ENCODE measurements around the gene SLC25A41. TPM values are rescaled to one million over a fixed set of nuclear protein-coding genes. Genes with fewer than 3 reads are reported as not detected.

Gene SLC25A41
- total RNA-seq, 1 donor from 2014 or later: not detected

DNA sequence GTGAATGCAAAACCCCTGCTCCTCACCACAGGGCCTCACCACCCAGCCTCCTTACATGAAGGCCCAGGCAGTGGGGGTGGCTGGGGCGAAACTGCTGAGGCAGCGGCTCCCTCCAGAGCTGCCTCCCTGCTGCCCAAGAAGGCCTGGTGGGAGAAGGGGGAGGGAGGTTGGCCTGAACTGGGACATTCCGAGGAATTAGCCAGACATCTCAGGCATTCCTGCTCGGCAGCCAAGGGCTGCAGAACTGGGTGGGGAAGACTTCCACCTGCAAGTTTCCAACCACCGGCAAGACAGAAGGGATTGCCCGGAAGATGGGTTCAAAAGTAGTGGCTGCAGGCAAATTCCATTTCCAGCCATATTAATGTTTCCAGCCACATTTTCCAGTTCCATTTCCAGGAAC, 55.5 kb downstream of the SLC25A41 start:
- no peak for ATAC-seq
- intact Hi-C loops (cut with DNase I): no loop called here
- Histone ChIP-seq H3K27me3 (ENCODE audit: low read depth) (no peaks in the 10 kb centered on the region), H3K36me3 (peaks cover 57% of the 10 kb centered on the region), H3K4me3 (no peak overlapping the region), H3K27ac (no peak overlapping the region), H3K4me1 (peaks cover 7% of the 10 kb centered on the region), H3K9me3 (no peaks in the 10 kb centered on the region)
- DNase-seq: no peak
- TF ChIP-seq, protein P1, sequence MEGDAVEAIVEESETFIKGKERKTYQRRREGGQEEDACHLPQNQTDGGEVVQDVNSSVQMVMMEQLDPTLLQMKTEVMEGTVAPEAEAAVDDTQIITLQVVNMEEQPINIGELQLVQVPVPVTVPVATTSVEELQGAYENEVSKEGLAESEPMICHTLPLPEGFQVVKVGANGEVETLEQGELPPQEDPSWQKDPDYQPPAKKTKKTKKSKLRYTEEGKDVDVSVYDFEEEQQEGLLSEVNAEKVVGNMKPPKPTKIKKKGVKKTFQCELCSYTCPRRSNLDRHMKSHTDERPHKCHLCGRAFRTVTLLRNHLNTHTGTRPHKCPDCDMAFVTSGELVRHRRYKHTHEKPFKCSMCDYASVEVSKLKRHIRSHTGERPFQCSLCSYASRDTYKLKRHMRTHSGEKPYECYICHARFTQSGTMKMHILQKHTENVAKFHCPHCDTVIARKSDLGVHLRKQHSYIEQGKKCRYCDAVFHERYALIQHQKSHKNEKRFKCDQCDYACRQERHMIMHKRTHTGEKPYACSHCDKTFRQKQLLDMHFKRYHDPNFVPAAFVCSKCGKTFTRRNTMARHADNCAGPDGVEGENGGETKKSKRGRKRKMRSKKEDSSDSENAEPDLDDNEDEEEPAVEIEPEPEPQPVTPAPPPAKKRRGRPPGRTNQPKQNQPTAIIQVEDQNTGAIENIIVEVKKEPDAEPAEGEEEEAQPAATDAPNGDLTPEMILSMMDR (IDR thresholded peaks at IDR 0.05): no peak

DNA sequence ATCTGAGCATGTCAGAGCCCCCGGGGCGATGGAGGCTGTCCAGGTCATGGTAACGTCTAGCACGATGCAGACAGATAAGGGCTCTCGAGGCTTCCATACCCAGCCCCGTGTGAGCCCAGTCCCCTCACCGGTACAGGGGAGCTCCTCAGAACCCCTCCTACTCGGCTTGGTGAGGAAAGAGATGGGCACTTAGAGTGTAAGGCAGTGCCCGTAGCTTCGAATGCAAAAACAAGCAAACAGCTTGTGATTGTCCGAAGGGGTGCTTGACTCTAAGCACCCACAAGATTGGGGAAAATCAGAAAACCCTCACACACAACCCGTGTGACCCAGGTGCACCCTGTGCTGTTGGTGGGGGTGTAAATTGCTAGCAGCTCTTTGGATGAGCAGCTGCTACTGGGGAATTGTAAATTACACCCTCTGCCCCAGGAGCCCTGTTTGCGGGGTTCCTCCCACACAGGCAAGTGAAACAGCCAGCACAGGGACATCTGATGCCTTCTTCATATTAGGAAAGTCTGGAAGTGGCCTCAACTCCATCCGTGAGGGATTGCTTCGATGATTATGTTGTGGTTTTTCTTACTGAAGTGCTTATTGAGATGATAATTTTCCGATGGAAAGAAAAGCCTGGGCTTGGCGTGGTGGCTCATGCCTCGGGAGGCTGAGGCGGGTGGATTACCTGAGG, 56.9 kb downstream of the SLC25A41 start:
- no peak overlapping the region for H3K27ac ChIP-seq
- H3K27me3 ChIP-seq (ENCODE audit: low read depth): no peaks in the 10 kb centered on the region
- peaks cover 7% of the 10 kb centered on the region for H3K4me1 ChIP-seq
- no peak overlapping the region for H3K4me3 ChIP-seq
- no peaks in the 10 kb centered on the region for H3K9me3 ChIP-seq
- intact Hi-C loops (cut with DNase I): no loop called here
- ATAC-seq (no peak), DNase-seq (no peak)
- H3K36me3 ChIP-seq: peaks cover 43% of the 10 kb centered on the region
- TF ChIP-seq, protein P1 (IDR thresholded peaks at IDR 0.05): no peak

Small RNAs within 50 kb of the gene (microRNA-seq; reads per million reads assigned to microRNA genes)
- gene MIR3940 (ENCODE audit: borderline number of aligned reads) (2.5 reads per million), gene MIR6790 (ENCODE audit: borderline number of aligned reads) (not detected), gene MIR6885 (ENCODE audit: borderline number of aligned reads) (not detected)

Other genes with a start within 250 kb of the SLC25A41 start
- gene MLLT1, start 153.8 kb downstream of the SLC25A41 start, total RNA-seq: 61.9 TPM
- gene ACER1, start 100.2 kb downstream of the SLC25A41 start, total RNA-seq: not detected
- 48.7 TPM for gene CLPP, start 72.2 kb downstream of the SLC25A41 start, total RNA-seq
- 61.5 TPM for gene ALKBH7, start 61.0 kb downstream of the SLC25A41 start, total RNA-seq
- 2.2 TPM for gene PSPN, start 57.8 kb downstream of the SLC25A41 start, total RNA-seq
- 49.4 TPM for gene GTF2F1, start 40.6 kb downstream of the SLC25A41 start, total RNA-seq
- 173 TPM for gene KHSRP, start 9.0 kb downstream of the SLC25A41 start, total RNA-seq
- 44.9 TPM for gene SLC25A23, start 26.0 kb upstream of the SLC25A41 start, total RNA-seq
- gene CRB3, start 30.5 kb upstream of the SLC25A41 start, total RNA-seq: 36.3 TPM
- 15.1 TPM for gene DENND1C, start 48.0 kb upstream of the SLC25A41 start, total RNA-seq
- 1.2 TPM for gene TUBB4A, start 68.5 kb upstream of the SLC25A41 start, total RNA-seq
- gene TNFSF9, start 97.3 kb upstream of the SLC25A41 start, total RNA-seq: 4.1 TPM
- gene CD70, start 157.4 kb upstream of the SLC25A41 start, total RNA-seq: 2.6 TPM
- gene TNFSF14, start 236.4 kb upstream of the SLC25A41 start, total RNA-seq: 3.3 TPM

Measured in lower lobe of right lung (tissue), 2 donors.